HEK293 (cell line): ENCODE results near the gene ABCG4.

Source experiments
- GFI1B ChIP-seq: fragments of 450-650 bp; formaldehyde crosslinking; IDR thresholded peaks from 2 replicates; pipeline ENCODE4 v1.5.1; 2016; ENCODE audit warnings: missing biosample characterization, missing genetic modification characterization
- KLF16 ChIP-seq: fragments of 450-650 bp; formaldehyde crosslinking; IDR thresholded peaks from 2 replicates; pipeline ENCODE4 v1.5.1; 2017; ENCODE audit warnings: missing biosample characterization, missing genetic modification characterization
- ZFHX2 ChIP-seq: fragments of 450-650 bp; formaldehyde crosslinking; conservative IDR thresholded peaks from 2 replicates; pipeline ENCODE4 v1.5.1; 2016; ENCODE audit warnings: missing biosample characterization, missing genetic modification characterization
- ZFP37 ChIP-seq: fragments of 450-650 bp; formaldehyde crosslinking; IDR thresholded peaks from 2 replicates; pipeline ENCODE4 v1.5.1; 2016; ENCODE audit warnings: missing biosample characterization, missing genetic modification characterization
- ZNF146 ChIP-seq: fragments of 450-650 bp; formaldehyde crosslinking; IDR thresholded peaks from 2 replicates; pipeline ENCODE4 v1.5.1; 2016; ENCODE audit warnings: missing biosample characterization, missing genetic modification characterization
- ZNF157 ChIP-seq: fragments of 450-650 bp; formaldehyde crosslinking; IDR thresholded peaks from 2 replicates; pipeline ENCODE4 v1.5.1; 2016; ENCODE audit warnings: missing biosample characterization, missing genetic modification characterization
- ZNF211 ChIP-seq: fragments of 450-650 bp; formaldehyde crosslinking; IDR thresholded peaks from 2 replicates; pipeline ENCODE4 v1.5.1; 2016; ENCODE audit warnings: low read depth, missing biosample characterization, missing genetic modification characterization
- ZNF24 ChIP-seq: fragments of 450-650 bp; formaldehyde crosslinking; IDR thresholded peaks from 2 replicates; pipeline ENCODE4 v1.5.1; 2016; ENCODE audit warnings: missing biosample characterization, missing genetic modification characterization
- ZNF324 ChIP-seq: fragments of 450-650 bp; formaldehyde crosslinking; IDR thresholded peaks from 2 replicates; pipeline ENCODE4 v1.5.1; 2016; ENCODE audit warnings: missing biosample characterization, missing genetic modification characterization
- ZNF341 ChIP-seq: fragments of 450-650 bp; formaldehyde crosslinking; IDR thresholded peaks from 2 replicates; pipeline ENCODE4; 2016; ENCODE audit warnings: low read depth, missing biosample characterization, missing genetic modification characterization
- ZNF37A ChIP-seq: fragments of 450-650 bp; IDR thresholded peaks from 2 replicates; pipeline ENCODE4 v1.5.1; 2018; ENCODE audit warnings: missing biosample characterization, missing genetic modification characterization
- ZNF544 ChIP-seq: fragments of 450-650 bp; formaldehyde crosslinking; IDR thresholded peaks from 2 replicates; pipeline ENCODE4 v1.5.0; 2017; ENCODE audit warnings: missing biosample characterization, missing genetic modification characterization
- ZNF558 ChIP-seq: fragments of 450-650 bp; formaldehyde crosslinking; IDR thresholded peaks from 2 replicates; pipeline ENCODE4 v1.5.1; 2016; ENCODE audit warnings: missing biosample characterization, missing genetic modification characterization
- TF ChIP-seq, protein P1 (sequence below): fragments of 450-650 bp; formaldehyde crosslinking; IDR thresholded peaks from 2 replicates; pipeline ENCODE4 v1.5.1; 2016; ENCODE audit warnings: missing biosample characterization, missing genetic modification characterization, borderline replicate concordance
- TF ChIP-seq, protein P2 (sequence below): fragments of 450-650 bp; IDR thresholded peaks from 2 replicates; pipeline ENCODE4 v1.5.1; 2018; ENCODE audit warnings: missing biosample characterization, missing genetic modification characterization
- TF ChIP-seq, protein P3 (sequence below): fragments of 450-650 bp; formaldehyde crosslinking; IDR thresholded peaks from 2 replicates; pipeline ENCODE4 v1.5.1; 2016; ENCODE audit warnings: missing biosample characterization, missing genetic modification characterization
- TF ChIP-seq, protein P4 (sequence below): fragments of 450-650 bp; formaldehyde crosslinking; IDR thresholded peaks from 2 replicates; pipeline ENCODE4 v1.5.1; 2017; ENCODE audit warnings: missing biosample characterization, missing genetic modification characterization
- TF ChIP-seq, protein P5 (sequence below): fragments of 450-650 bp; formaldehyde crosslinking; IDR thresholded peaks from 2 replicates; pipeline ENCODE4 v1.5.1; 2016; ENCODE audit warnings: missing biosample characterization, missing genetic modification characterization, borderline replicate concordance
- TF ChIP-seq, protein P6 (sequence below): fragments of 450-650 bp; formaldehyde crosslinking; IDR thresholded peaks from 2 replicates; pipeline ENCODE4 v1.5.1; 2016; ENCODE audit warnings: missing biosample characterization, missing genetic modification characterization, low read depth
- TF ChIP-seq, protein P7 (sequence below): fragments of 450-650 bp; formaldehyde crosslinking; optimal IDR thresholded peaks from 2 replicates; pipeline ENCODE3; 2016; ENCODE audit warnings: missing biosample characterization, mild to moderate bottlenecking, missing genetic modification characterization
- TF ChIP-seq, protein P8 (sequence below): fragments of 450-650 bp; formaldehyde crosslinking; IDR thresholded peaks from 2 replicates; pipeline ENCODE4 v1.5.1; 2016; ENCODE audit warnings: missing biosample characterization, missing genetic modification characterization

ABCG4 gene

DNA sequence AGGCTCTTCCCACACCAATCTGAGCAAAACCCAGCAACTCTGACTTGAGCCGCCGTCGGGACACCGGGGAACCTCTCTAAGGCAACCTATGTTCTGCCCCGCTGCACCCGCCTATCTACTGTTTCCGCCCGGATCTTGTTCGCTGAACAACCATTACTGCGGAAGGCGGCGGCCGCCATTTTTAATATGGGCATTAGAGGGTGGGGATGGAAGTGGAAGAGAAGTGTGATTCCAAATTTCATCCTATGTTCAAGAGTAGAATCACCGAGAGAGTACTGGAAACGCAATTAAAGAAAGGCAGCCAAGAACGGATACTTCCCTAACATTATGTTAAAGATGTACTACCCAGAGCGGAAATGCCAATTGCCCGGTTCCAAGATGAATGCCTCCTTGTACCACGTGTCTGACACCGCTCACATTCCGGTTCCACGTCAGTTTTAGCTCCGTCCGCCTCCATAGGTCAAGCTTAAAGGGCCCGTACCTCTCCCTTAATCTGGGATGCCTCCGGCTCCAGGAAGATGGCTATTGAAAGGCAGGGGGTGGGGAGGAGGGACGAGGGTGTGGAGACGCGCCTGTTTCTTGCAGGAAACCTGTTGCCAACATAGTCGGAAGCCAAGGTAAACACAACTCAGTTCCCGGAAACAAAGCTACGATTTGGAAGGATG, 47.0 kb upstream of the ABCG4 start, which contains the start of gene DPAGT1 (continued):
- TF ChIP-seq ZFP37 (tag by site-specific recombination) (0 out of 2 replicates have a peak, but pooled peaks have one; percentile 23), ZNF211 (no peak), ZNF558 (tag by site-specific recombination) (no peak), ZFHX2 (tag by site-specific recombination) (no peak), GFI1B (tag by site-specific recombination) (no peak), ZNF37A (no peak), KLF16 (peak; percentile 57; the same call in 1 of the 2 replicates), ZNF324 (tag by site-specific recombination) (no peak; the same call in none of the 2 replicates), ZNF341 (peak; percentile 71), ZNF544 (no peak), ZNF157 (tag by site-specific recombination) (no peak), ZNF146 (no peak), ZNF24 (tag by site-specific recombination) (no peak)
- TF ChIP-seq, protein P1, sequence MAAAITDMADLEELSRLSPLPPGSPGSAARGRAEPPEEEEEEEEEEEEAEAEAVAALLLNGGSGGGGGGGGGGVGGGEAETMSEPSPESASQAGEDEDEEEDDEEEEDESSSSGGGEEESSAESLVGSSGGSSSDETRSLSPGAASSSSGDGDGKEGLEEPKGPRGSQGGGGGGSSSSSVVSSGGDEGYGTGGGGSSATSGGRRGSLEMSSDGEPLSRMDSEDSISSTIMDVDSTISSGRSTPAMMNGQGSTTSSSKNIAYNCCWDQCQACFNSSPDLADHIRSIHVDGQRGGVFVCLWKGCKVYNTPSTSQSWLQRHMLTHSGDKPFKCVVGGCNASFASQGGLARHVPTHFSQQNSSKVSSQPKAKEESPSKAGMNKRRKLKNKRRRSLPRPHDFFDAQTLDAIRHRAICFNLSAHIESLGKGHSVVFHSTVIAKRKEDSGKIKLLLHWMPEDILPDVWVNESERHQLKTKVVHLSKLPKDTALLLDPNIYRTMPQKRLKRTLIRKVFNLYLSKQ (tag by site-specific recombination) = no peak
- TF ChIP-seq, protein P2, sequence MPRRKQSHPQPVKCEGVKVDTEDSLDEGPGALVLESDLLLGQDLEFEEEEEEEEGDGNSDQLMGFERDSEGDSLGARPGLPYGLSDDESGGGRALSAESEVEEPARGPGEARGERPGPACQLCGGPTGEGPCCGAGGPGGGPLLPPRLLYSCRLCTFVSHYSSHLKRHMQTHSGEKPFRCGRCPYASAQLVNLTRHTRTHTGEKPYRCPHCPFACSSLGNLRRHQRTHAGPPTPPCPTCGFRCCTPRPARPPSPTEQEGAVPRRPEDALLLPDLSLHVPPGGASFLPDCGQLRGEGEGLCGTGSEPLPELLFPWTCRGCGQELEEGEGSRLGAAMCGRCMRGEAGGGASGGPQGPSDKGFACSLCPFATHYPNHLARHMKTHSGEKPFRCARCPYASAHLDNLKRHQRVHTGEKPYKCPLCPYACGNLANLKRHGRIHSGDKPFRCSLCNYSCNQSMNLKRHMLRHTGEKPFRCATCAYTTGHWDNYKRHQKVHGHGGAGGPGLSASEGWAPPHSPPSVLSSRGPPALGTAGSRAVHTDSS (tag by site-specific recombination) = no peak
- TF ChIP-seq, protein P3, sequence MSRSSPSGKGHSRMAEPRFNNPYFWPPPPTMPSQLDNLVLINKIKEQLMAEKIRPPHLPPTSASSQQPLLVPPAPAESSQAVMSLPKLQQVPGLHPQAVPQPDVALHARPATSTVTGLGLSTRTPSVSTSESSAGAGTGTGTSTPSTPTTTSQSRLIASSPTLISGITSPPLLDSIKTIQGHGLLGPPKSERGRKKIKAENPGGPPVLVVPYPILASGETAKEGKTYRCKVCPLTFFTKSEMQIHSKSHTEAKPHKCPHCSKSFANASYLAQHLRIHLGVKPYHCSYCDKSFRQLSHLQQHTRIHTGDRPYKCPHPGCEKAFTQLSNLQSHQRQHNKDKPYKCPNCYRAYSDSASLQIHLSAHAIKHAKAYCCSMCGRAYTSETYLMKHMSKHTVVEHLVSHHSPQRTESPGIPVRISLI = no peak
- TF ChIP-seq, protein P4, sequence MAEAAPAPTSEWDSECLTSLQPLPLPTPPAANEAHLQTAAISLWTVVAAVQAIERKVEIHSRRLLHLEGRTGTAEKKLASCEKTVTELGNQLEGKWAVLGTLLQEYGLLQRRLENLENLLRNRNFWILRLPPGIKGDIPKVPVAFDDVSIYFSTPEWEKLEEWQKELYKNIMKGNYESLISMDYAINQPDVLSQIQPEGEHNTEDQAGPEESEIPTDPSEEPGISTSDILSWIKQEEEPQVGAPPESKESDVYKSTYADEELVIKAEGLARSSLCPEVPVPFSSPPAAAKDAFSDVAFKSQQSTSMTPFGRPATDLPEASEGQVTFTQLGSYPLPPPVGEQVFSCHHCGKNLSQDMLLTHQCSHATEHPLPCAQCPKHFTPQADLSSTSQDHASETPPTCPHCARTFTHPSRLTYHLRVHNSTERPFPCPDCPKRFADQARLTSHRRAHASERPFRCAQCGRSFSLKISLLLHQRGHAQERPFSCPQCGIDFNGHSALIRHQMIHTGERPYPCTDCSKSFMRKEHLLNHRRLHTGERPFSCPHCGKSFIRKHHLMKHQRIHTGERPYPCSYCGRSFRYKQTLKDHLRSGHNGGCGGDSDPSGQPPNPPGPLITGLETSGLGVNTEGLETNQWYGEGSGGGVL (tag by site-specific recombination) = no peak
- TF ChIP-seq, protein P5, sequence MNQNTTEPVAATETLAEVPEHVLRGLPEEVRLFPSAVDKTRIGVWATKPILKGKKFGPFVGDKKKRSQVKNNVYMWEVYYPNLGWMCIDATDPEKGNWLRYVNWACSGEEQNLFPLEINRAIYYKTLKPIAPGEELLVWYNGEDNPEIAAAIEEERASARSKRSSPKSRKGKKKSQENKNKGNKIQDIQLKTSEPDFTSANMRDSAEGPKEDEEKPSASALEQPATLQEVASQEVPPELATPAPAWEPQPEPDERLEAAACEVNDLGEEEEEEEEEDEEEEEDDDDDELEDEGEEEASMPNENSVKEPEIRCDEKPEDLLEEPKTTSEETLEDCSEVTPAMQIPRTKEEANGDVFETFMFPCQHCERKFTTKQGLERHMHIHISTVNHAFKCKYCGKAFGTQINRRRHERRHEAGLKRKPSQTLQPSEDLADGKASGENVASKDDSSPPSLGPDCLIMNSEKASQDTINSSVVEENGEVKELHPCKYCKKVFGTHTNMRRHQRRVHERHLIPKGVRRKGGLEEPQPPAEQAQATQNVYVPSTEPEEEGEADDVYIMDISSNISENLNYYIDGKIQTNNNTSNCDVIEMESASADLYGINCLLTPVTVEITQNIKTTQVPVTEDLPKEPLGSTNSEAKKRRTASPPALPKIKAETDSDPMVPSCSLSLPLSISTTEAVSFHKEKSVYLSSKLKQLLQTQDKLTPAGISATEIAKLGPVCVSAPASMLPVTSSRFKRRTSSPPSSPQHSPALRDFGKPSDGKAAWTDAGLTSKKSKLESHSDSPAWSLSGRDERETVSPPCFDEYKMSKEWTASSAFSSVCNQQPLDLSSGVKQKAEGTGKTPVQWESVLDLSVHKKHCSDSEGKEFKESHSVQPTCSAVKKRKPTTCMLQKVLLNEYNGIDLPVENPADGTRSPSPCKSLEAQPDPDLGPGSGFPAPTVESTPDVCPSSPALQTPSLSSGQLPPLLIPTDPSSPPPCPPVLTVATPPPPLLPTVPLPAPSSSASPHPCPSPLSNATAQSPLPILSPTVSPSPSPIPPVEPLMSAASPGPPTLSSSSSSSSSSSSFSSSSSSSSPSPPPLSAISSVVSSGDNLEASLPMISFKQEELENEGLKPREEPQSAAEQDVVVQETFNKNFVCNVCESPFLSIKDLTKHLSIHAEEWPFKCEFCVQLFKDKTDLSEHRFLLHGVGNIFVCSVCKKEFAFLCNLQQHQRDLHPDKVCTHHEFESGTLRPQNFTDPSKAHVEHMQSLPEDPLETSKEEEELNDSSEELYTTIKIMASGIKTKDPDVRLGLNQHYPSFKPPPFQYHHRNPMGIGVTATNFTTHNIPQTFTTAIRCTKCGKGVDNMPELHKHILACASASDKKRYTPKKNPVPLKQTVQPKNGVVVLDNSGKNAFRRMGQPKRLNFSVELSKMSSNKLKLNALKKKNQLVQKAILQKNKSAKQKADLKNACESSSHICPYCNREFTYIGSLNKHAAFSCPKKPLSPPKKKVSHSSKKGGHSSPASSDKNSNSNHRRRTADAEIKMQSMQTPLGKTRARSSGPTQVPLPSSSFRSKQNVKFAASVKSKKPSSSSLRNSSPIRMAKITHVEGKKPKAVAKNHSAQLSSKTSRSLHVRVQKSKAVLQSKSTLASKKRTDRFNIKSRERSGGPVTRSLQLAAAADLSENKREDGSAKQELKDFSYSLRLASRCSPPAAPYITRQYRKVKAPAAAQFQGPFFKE (tag by site-specific recombination) = no peak
- TF ChIP-seq, protein P6, sequence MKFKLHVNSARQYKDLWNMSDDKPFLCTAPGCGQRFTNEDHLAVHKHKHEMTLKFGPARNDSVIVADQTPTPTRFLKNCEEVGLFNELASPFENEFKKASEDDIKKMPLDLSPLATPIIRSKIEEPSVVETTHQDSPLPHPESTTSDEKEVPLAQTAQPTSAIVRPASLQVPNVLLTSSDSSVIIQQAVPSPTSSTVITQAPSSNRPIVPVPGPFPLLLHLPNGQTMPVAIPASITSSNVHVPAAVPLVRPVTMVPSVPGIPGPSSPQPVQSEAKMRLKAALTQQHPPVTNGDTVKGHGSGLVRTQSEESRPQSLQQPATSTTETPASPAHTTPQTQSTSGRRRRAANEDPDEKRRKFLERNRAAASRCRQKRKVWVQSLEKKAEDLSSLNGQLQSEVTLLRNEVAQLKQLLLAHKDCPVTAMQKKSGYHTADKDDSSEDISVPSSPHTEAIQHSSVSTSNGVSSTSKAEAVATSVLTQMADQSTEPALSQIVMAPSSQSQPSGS = no peak
- TF ChIP-seq, protein P7, sequence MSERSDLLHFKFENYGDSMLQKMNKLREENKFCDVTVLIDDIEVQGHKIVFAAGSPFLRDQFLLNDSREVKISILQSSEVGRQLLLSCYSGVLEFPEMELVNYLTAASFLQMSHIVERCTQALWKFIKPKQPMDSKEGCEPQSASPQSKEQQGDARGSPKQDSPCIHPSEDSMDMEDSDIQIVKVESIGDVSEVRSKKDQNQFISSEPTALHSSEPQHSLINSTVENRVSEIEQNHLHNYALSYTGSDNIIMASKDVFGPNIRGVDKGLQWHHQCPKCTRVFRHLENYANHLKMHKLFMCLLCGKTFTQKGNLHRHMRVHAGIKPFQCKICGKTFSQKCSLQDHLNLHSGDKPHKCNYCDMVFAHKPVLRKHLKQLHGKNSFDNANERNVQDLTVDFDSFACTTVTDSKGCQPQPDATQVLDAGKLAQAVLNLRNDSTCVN (tag by site-specific recombination) = peak; percentile 35
- TF ChIP-seq, protein P8, sequence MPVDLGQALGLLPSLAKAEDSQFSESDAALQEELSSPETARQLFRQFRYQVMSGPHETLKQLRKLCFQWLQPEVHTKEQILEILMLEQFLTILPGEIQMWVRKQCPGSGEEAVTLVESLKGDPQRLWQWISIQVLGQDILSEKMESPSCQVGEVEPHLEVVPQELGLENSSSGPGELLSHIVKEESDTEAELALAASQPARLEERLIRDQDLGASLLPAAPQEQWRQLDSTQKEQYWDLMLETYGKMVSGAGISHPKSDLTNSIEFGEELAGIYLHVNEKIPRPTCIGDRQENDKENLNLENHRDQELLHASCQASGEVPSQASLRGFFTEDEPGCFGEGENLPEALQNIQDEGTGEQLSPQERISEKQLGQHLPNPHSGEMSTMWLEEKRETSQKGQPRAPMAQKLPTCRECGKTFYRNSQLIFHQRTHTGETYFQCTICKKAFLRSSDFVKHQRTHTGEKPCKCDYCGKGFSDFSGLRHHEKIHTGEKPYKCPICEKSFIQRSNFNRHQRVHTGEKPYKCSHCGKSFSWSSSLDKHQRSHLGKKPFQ (tag by site-specific recombination) = no peak
